GM12878 (cell line): ENCODE data around the gene UBE2I. TPM values are rescaled to one million over a fixed set of nuclear protein-coding genes. Genes with fewer than 3 reads are reported as not detected.

ENCODE experiments used
- ATAC-seq: fragments of 200-7000 bp; cut with Tn5 transposase; 3 replicates; pipeline ENCODE4 v1.9.1; 2020; ENCODE audit warnings: mild to moderate bottlenecking, moderate library complexity
- BruUV-seq: library from RNA; stranded (reverse); fragments of 400-500 nt; replicated peaks from 2 replicates; lab custom pipeline; 2021; lab: Mats Ljungman, UMichigan
- CTCF ChIA-PET: fragments of 300-600 bp; sonication (Branson Sonifier 250); formaldehyde crosslinking; extraction: SDS; loops from one replicate; lab custom pipeline; 2021; ENCODE audit warnings: inconsistent platforms; lab: Yijun Ruan, JAX
- POLR2A ChIA-PET: fragments of 350-600 bp; formaldehyde crosslinking; extraction: SDS; loops from one replicate; lab custom pipeline; 2021; ENCODE audit warnings: inconsistent platforms; lab: Charles Lee
- RAD21 ChIA-PET: fragments of 300-600 bp; sonication (Branson Sonifier 250); formaldehyde crosslinking; loops from one replicate; lab custom pipeline; 2023; ENCODE audit warnings: antibody characterized with exemption; ENCODE audit not compliant: unreplicated experiment; lab: Charles Lee
- SMC1A ChIA-PET: fragments of 300-600 bp; sonication (Branson Sonifier 250); formaldehyde crosslinking; loops from one replicate; lab custom pipeline; 2023; ENCODE audit not compliant: unreplicated experiment, uncharacterized antibody; lab: Charles Lee
- DNase-seq: peaks from one replicate; pipeline ENCODE4 v3.0.0-alpha.2; 2011; ENCODE audit warnings: low read depth, low spot score
- FAIRE-seq: peaks from 3 replicates; lab custom pipeline; 2011; peaks lifted over from hg19 to GRCh38; lab: Jason Lieb, UNC
- H2AFZ ChIP-seq: 2 replicates; pipeline ENCODE4 v1.6.0; 2011; ENCODE audit warnings: low read depth, low read length, control low read depth; ENCODE audit not compliant: control insufficient read depth
- H3K27ac ChIP-seq: 2 replicates; pipeline ENCODE4 v1.5.1; 2011; ENCODE audit warnings: control low read depth; ENCODE audit not compliant: control insufficient read depth, insufficient read depth
- H3K27me3 ChIP-seq, 2 experiments: replicated peaks in 1 of 2; 2 replicates each; pipeline versions ENCODE4 v1.6.0 to v1.6.1; 2011; ENCODE audit warnings: low read length in 1 of 2; ENCODE audit not compliant: control insufficient read depth in 2 of 2, insufficient read depth in 2 of 2
- H3K36me3 ChIP-seq, 2 experiments: 2 replicates each; pipeline ENCODE4 v1.5.1; 2011; ENCODE audit warnings: low read length in 1 of 2; ENCODE audit not compliant: control insufficient read depth in 2 of 2, insufficient read depth in 2 of 2
- H3K4me1 ChIP-seq: 2 replicates; pipeline ENCODE4 v1.6.1; 2011; ENCODE audit warnings: mild to moderate bottlenecking, low read length, moderate library complexity, mixed read lengths; ENCODE audit not compliant: control insufficient read depth, insufficient read depth
- H3K4me2 ChIP-seq: 2 replicates; pipeline ENCODE4 v1.6.0; 2011; ENCODE audit warnings: control low read depth; ENCODE audit not compliant: control insufficient read depth, insufficient read depth
- H3K4me3 ChIP-seq: fragments of 200-600 bp; sonication (generic); 2 replicates; pipeline ENCODE4 v1.5.1; 2016
- H3K79me2 ChIP-seq: 2 replicates; pipeline ENCODE4 v1.6.0; 2011; ENCODE audit warnings: low read length; ENCODE audit not compliant: control insufficient read depth, insufficient read depth
- H3K9ac ChIP-seq: 2 replicates; pipeline ENCODE4 v1.8.0; 2011; ENCODE audit warnings: low read length, control low read depth, mixed read lengths; ENCODE audit not compliant: control insufficient read depth, insufficient read depth
- H3K9me3 ChIP-seq: replicated peaks from 3 replicates; pipeline ENCODE4 v1.5.1; 2011; ENCODE audit warnings: mild to moderate bottlenecking, low read length; ENCODE audit not compliant: control insufficient read depth, insufficient read depth
- H4K20me1 ChIP-seq: 2 replicates; pipeline ENCODE4 v1.6.0; 2011; ENCODE audit not compliant: control insufficient read depth, insufficient read depth
- ATF2 ChIP-seq: IDR thresholded peaks from 2 replicates; pipeline ENCODE4 v1.6.1; 2012; ENCODE audit warnings: low read length, inconsistent platforms
- BCL3 ChIP-seq: IDR thresholded peaks from 2 replicates; pipeline ENCODE4 v1.6.1; 2011; ENCODE audit warnings: borderline replicate concordance, low read depth, mild to moderate bottlenecking, moderate library complexity, low read length; ENCODE audit not compliant: insufficient read depth, poor library complexity, severe bottlenecking
- BMI1 ChIP-seq: fragments of 450-650 bp; IDR thresholded peaks from 2 replicates; pipeline ENCODE4 v1.6.1; 2016; ENCODE audit warnings: mild to moderate bottlenecking, moderate library complexity, borderline replicate concordance
- CHD1 ChIP-seq: IDR thresholded peaks from 2 replicates; pipeline ENCODE4 v1.6.1; 2012; ENCODE audit warnings: low read depth, low read length, improper control_type of control experiment
- HCFC1 ChIP-seq: fragments of 150-350 bp; IDR thresholded peaks from 2 replicates; pipeline ENCODE4 v1.6.1; 2014; ENCODE audit warnings: low read length
- KLF5 ChIP-seq: fragments of 450-650 bp; IDR thresholded peaks from 2 replicates; pipeline ENCODE4 v1.6.1; 2014; ENCODE audit warnings: mild to moderate bottlenecking; ENCODE audit not compliant: partially characterized antibody
- PAX5 ChIP-seq: IDR thresholded peaks from 2 replicates; pipeline ENCODE4 v1.6.1; 2011; ENCODE audit warnings: low read depth, low read length, borderline replicate concordance
- POLR2AphosphoS2 ChIP-seq: IDR thresholded peaks from 2 replicates; pipeline ENCODE4 v1.6.1; 2011; ENCODE audit warnings: low read depth, mild to moderate bottlenecking, low read length, improper control_type of control experiment, moderate library complexity
- RB1 ChIP-seq: fragments of 450-650 bp; formaldehyde crosslinking; IDR thresholded peaks from 2 replicates; pipeline ENCODE4 v1.6.1; 2017; ENCODE audit warnings: mild to moderate bottlenecking, borderline replicate concordance
- SIX5 ChIP-seq: IDR thresholded peaks from 2 replicates; pipeline ENCODE4 v1.6.1; 2011; ENCODE audit warnings: mild to moderate bottlenecking, low read depth, low read length, moderate library complexity; ENCODE audit not compliant: severe bottlenecking
- SP1 ChIP-seq: IDR thresholded peaks from one replicate; pipeline ENCODE4 v1.6.1; 2011; ENCODE audit warnings: low read depth, low read length
- SUZ12 ChIP-seq: fragments of 200-600 bp; sonication (generic); IDR thresholded peaks from one replicate; pipeline ENCODE4 v1.6.1; 2018; ENCODE audit warnings: antibody characterized with exemption, mild to moderate bottlenecking; ENCODE audit not compliant: unreplicated experiment
- ZNF207 ChIP-seq: fragments of 450-650 bp; IDR thresholded peaks from 2 replicates; pipeline ENCODE4 v1.6.1; 2014; ENCODE audit warnings: antibody characterized with exemption, mild to moderate bottlenecking, borderline replicate concordance
- whole genome bisulfite sequencing: methylation state at CpG from one replicate; pipeline ENCODE4 v1.1.6; 2016; ENCODE audit warnings: low lambda C conversion rate; ENCODE audit not compliant: insufficient replicate concordance, insufficient coverage; ENCODE audit errors: missing lambda C conversion rate; 5-methylcytosine and 5-hydroxymethylcytosine counted together
- in situ Hi-C: fragments of 300-500 bp; cut with MboI; formaldehyde crosslinking; loops from 9 replicates; pipeline ENCODE4 v1.14.3; 2018; ENCODE audit warnings: mixed read lengths
- intact Hi-C: fragments of 100-400 bp; cut with micrococcal nuclease; formaldehyde crosslinking; loops from one replicate; pipeline ENCODE4 v1.14.2; 2022; ENCODE audit not compliant: unreplicated experiment
- polyA plus RNA-seq, 11 experiments: library from polyadenylated mRNA; depleted of rRNA in 4 of 11; unstranded in 6 of 11; stranded (reverse) in 5 of 11; fragments of >200 nt; fragmentation: Nextera tagmentation in 4 of 11; fragmentation: Illumina TruSeq in 1 of 11; extraction: Ambion mirVana in 4 of 11; extraction: Trizol in 1 of 11; gene quantifications; 1 replicate in 1 of 11; 2 replicates in 10 of 11; pipeline versions ENCODE4 v1.2.1 to v1.2.3, GENCODE V29; 2011 to 2016; ENCODE audit warnings: inconsistent platforms in 2 of 11, missing spikeins in 2 of 11, low read depth in 1 of 11
- total RNA-seq, 4 experiments: library from RNA; depleted of rRNA in 3 of 4; stranded (reverse); fragments of >200 nt in 3 of 4; fragmentation: Illumina TruSeq in 1 of 4; extraction: Trizol in 1 of 4; gene quantifications; 2 replicates each; pipeline versions ENCODE4 v1.2.1 to v1.2.3, GENCODE V29; 2013 to 2021
- TF ChIP-seq, protein P1 (sequence below): fragments of 450-650 bp; IDR thresholded peaks from 2 replicates; pipeline ENCODE4 v1.6.1; 2017; ENCODE audit warnings: mild to moderate bottlenecking
- TF ChIP-seq, protein P2 (sequence below): IDR thresholded peaks from 2 replicates; pipeline ENCODE4 v1.6.1; 2012; ENCODE audit warnings: low read depth, low read length, improper control_type of control experiment

Gene UBE2I
- total and polyA plus RNA-seq, 10 of the 15 experiments (the other 5 are each of a cell fraction or from before 2014, with no cell fraction given), result 47.5 to 243 (median 194) TPM

DNA sequence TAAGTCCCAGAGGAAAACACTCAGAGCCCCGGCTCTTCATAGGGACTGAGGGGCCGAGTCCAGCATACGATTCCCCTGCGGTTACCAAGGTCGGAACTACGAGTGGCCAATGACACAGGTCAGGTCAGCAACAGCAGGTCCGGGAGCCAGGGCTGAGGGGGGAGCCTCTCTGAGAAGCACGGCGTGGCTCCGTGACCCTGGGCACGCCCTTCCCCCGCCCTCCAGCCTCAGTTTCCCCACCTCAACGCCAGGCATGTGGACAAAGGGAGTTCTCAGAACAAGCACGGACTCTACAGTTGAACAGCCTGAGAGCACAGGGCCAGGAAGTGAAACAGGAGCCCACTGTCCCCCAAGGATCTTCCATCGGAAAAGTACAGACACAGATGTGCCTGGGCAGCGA is 27.9 kb upstream of the UBE2I start (continued):
- TF ChIP-seq SUZ12, result no peak
- no peak for TF ChIP-seq HCFC1
- TF ChIP-seq BCL3, result no peak
- TF ChIP-seq RB1, result no peak
- no peak for TF ChIP-seq SP1

DNA sequence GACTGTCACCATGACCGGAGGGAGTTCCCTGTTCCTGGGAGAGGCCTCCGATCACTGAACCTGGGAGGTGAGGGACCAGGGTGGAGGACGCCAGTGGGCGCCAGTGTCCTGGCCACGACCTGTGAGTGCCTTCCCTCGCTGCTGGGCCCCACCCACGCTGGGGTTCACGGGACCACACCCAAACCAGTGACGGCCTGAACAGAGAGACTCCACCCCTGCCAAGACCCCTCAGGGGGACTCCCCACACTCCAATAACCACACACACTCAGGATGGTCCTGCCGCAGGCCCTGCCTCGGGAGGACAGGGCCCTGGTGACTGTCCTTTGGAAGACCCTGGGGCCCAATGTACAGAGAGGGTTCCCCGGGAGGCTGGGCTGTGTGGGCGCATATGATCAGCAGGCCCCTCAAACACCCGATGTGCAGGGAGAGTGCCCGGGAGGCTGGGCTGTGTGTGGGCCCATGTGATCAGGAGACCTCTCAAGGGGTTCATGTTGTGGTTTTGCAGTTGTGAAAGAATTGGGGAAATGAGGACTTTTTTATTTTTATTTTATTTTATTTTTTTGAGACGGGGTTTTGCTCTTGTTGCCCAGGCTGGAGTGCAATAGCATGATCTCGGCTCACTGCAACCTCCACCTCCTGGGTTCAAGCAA is 27.0 kb upstream of the UBE2I start:
- DNase-seq (no peak), FAIRE-seq (no peak), ATAC-seq (no peak)
- Histone ChIP-seq H3K4me1 (no peaks in the 10 kb centered on the region), H2AFZ (no peak overlapping the region), H3K79me2 (no peaks in the 10 kb centered on the region), H4K20me1 (no peaks in the 10 kb centered on the region), H3K9me3 (no peaks in the 10 kb centered on the region), H3K4me3 (no peak overlapping the region), H3K27ac (no peak overlapping the region), H3K27me3 (no peaks in the 10 kb centered on the region; a peak in 2 of 4 replicates), H3K4me2 (no peak overlapping the region), H3K36me3 (no peaks in the 10 kb centered on the region), H3K9ac (no peak overlapping the region)
- no TSS peak for BruUV-seq
- WGBS, result 20% methylated on average over 17 of the region's 17 CpGs
- ChIA-PET SMC1A (no interaction called here), POLR2A (no interaction called here), CTCF (no interaction called here), RAD21 (no interaction called here)
- in situ Hi-C loops (no loop called here), intact Hi-C loops (no loop called here)
- no peak for TF ChIP-seq CHD1
- TF ChIP-seq POLR2AphosphoS2, result no peak
- no peak for TF ChIP-seq SIX5
- no peak for TF ChIP-seq BMI1
- TF ChIP-seq PAX5, result no peak
- no peak for TF ChIP-seq KLF5
- TF ChIP-seq ZNF207, result no peak
- no peak for TF ChIP-seq ATF2
- TF ChIP-seq, protein P1, sequence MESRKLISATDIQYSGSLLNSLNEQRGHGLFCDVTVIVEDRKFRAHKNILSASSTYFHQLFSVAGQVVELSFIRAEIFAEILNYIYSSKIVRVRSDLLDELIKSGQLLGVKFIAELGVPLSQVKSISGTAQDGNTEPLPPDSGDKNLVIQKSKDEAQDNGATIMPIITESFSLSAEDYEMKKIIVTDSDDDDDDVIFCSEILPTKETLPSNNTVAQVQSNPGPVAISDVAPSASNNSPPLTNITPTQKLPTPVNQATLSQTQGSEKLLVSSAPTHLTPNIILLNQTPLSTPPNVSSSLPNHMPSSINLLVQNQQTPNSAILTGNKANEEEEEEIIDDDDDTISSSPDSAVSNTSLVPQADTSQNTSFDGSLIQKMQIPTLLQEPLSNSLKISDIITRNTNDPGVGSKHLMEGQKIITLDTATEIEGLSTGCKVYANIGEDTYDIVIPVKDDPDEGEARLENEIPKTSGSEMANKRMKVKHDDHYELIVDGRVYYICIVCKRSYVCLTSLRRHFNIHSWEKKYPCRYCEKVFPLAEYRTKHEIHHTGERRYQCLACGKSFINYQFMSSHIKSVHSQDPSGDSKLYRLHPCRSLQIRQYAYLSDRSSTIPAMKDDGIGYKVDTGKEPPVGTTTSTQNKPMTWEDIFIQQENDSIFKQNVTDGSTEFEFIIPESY, result no peak
- TF ChIP-seq, protein P2, sequence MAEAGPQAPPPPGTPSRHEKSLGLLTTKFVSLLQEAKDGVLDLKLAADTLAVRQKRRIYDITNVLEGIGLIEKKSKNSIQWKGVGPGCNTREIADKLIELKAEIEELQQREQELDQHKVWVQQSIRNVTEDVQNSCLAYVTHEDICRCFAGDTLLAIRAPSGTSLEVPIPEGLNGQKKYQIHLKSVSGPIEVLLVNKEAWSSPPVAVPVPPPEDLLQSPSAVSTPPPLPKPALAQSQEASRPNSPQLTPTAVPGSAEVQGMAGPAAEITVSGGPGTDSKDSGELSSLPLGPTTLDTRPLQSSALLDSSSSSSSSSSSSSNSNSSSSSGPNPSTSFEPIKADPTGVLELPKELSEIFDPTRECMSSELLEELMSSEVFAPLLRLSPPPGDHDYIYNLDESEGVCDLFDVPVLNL, result no peak
